HCT116 (cell line): ENCODE measurements around the gene ITGA4. TPM values are rescaled to one million over a fixed set of nuclear protein-coding genes. Genes with fewer than 3 reads are reported as not detected.

Experiments
- ATAC-seq: fragments of 200-7000 bp; cut with Tn5 transposase; 2 replicates; pipeline ENCODE4 v1.9.1; 2020; ENCODE audit warnings: mild to moderate bottlenecking, moderate library complexity
- BruUV-seq: library from RNA; stranded (reverse); fragments of 400-500 nt; replicated peaks from 2 replicates; lab custom pipeline; 2021; lab: Mats Ljungman, UMichigan
- CTCF ChIA-PET: fragments of 300-600 bp; sonication (Branson Sonifier 250); formaldehyde crosslinking; loops from one replicate; lab custom pipeline; 2021; ENCODE audit warnings: antibody characterized with exemption; lab: Charles Lee
- POLR2A ChIA-PET: fragments of 300-600, 350-600 bp; sonication (Branson Sonifier 250); formaldehyde crosslinking; loops from one replicate; lab custom pipeline; 2021; ENCODE audit warnings: antibody characterized with exemption; lab: Charles Lee
- RAD21 ChIA-PET, 2 experiments: fragments of 300-600 bp; sonication (Branson Sonifier 250); formaldehyde crosslinking; loops; one replicate each; lab custom pipeline; 2023; ENCODE audit warnings: low total read pairs in 2 of 2; ENCODE audit not compliant: uncharacterized antibody in 2 of 2, unreplicated experiment in 2 of 2, low non-redundant PET in 1 of 2; lab: Charles Lee
- DNase-seq: peaks from one replicate; pipeline ENCODE4 v3.0.0-alpha.2; 2010; ENCODE audit warnings: low read depth, low spot score
- H2AFZ ChIP-seq: fragments of 200-600 bp; shearing (Covaris generic), sonication (generic); 2 replicates; pipeline ENCODE4 v1.6.1; 2017; ENCODE audit warnings: low read depth, mixed run types, mixed read lengths, antibody characterized with exemption, low read length; ENCODE audit not compliant: poor library complexity, severe bottlenecking
- H3K27ac ChIP-seq: 2 replicates; pipeline ENCODE4 v1.5.1; 2012; ENCODE audit warnings: low read depth, low read length
- H3K27me3 ChIP-seq: fragments of 200-600 bp; sonication (generic); 2 replicates; pipeline ENCODE4 v1.6.1; 2016; ENCODE audit warnings: mixed run types, low read length, mixed read lengths; ENCODE audit not compliant: insufficient read depth
- H3K36me3 ChIP-seq, 2 experiments: fragments of 200-500 bp in 1 of 2; fragments of 200-600 bp in 1 of 2; sonication (Bioruptor generic) in 1 of 2; sonication (generic) in 1 of 2; 2 replicates each; pipeline versions ENCODE4 v1.5.1 to v1.6.1; 2014 to 2016; ENCODE audit warnings: low read length in 2 of 2, inconsistent platforms in 1 of 2, mixed read lengths in 1 of 2, mixed run types in 1 of 2; ENCODE audit not compliant: insufficient read depth in 2 of 2, control insufficient read depth in 1 of 2
- H3K4me1 ChIP-seq, 2 experiments: fragments of 200-600 bp in 1 of 2; sonication (generic) in 1 of 2; 2 replicates each; pipeline versions ENCODE4 v1.5.1 to v1.6.1; 2012 to 2017; ENCODE audit warnings: low read length in 2 of 2, inconsistent platforms in 1 of 2, mild to moderate bottlenecking in 1 of 2, mixed read lengths in 1 of 2, mixed run types in 1 of 2, moderate library complexity in 1 of 2; ENCODE audit not compliant: insufficient read depth in 2 of 2, control insufficient read depth in 1 of 2
- H3K4me2 ChIP-seq: fragments of 200-600 bp; sonication (generic); 2 replicates; pipeline ENCODE4 v1.6.1; 2017; ENCODE audit warnings: mixed run types, low read length, mixed read lengths
- H3K4me3 ChIP-seq, 2 experiments: fragments of 200-600 bp in 1 of 2; sonication (generic) in 1 of 2; replicated peaks in 1 of 2; 2 replicates each; pipeline ENCODE4 v1.5.1; 2011 to 2016; ENCODE audit warnings: low read length in 2 of 2, control low read depth in 1 of 2, low read depth in 1 of 2, mild to moderate bottlenecking in 1 of 2, mixed read lengths in 1 of 2, mixed run types in 1 of 2
- H3K79me2 ChIP-seq: fragments of 200-600 bp; sonication (generic); 2 replicates; pipeline ENCODE4 v1.6.1; 2017; ENCODE audit warnings: mild to moderate bottlenecking, mixed run types, low read length, moderate library complexity, mixed read lengths; ENCODE audit not compliant: insufficient read depth
- H3K9ac ChIP-seq: fragments of 200-600 bp; sonication (generic); 2 replicates; pipeline ENCODE4 v1.6.1; 2016; ENCODE audit warnings: low read length, mixed read lengths
- H3K9me2 ChIP-seq: fragments of 200-600 bp; sonication (generic), shearing (Covaris generic); 2 replicates; pipeline ENCODE4 v1.6.1; 2017; ENCODE audit warnings: mixed run types, mild to moderate bottlenecking, moderate library complexity; ENCODE audit not compliant: insufficient read depth
- H3K9me3 ChIP-seq, 2 experiments: fragments of 200-500 bp in 1 of 2; fragments of 200-600 bp in 1 of 2; sonication (Bioruptor generic) in 1 of 2; sonication (generic) in 1 of 2; 2 replicates each; pipeline ENCODE4 v1.6.1; 2014 to 2017; ENCODE audit warnings: low read length in 2 of 2, mixed read lengths in 2 of 2, inconsistent platforms in 1 of 2, low read depth in 1 of 2, mild to moderate bottlenecking in 1 of 2, mixed run types in 1 of 2, moderate library complexity in 1 of 2; ENCODE audit not compliant: control insufficient read depth in 1 of 2, insufficient read depth in 1 of 2
- H4K20me1 ChIP-seq: fragments of 200-600 bp; sonication (generic), shearing (Covaris generic); 2 replicates; pipeline ENCODE4 v1.6.1; 2017; ENCODE audit warnings: mixed run types, mild to moderate bottlenecking, moderate library complexity; ENCODE audit not compliant: insufficient read depth
- CBX3 ChIP-seq: IDR thresholded peaks from 2 replicates; pipeline ENCODE4 v1.6.1; 2012; ENCODE audit warnings: low read depth
- ELF1 ChIP-seq: IDR thresholded peaks from 2 replicates; pipeline ENCODE4 v1.6.1; 2012; ENCODE audit warnings: low read depth, borderline replicate concordance
- FOSL1 ChIP-seq: IDR thresholded peaks from 2 replicates; pipeline ENCODE4 v1.6.1; 2012; ENCODE audit warnings: low read depth
- RAD21 ChIP-seq: IDR thresholded peaks from 2 replicates; pipeline ENCODE4 v1.6.1; 2012; ENCODE audit warnings: low read depth, mild to moderate bottlenecking
- SIN3A ChIP-seq: IDR thresholded peaks from 2 replicates; pipeline ENCODE4 v1.6.1; 2012; ENCODE audit warnings: low read depth
- SP1 ChIP-seq: IDR thresholded peaks from 2 replicates; pipeline ENCODE4 v1.6.1; 2012; ENCODE audit warnings: low read depth
- SRF ChIP-seq: IDR thresholded peaks from 2 replicates; pipeline ENCODE4 v1.6.1; 2012; ENCODE audit warnings: low read depth
- TCF7L2 ChIP-seq: IDR thresholded peaks from 2 replicates; pipeline ENCODE4 v1.7.0; 2011; ENCODE audit warnings: borderline replicate concordance, inconsistent platforms; ENCODE audit not compliant: insufficient read depth, insufficient read length; ENCODE audit errors: extremely low read depth
- intact Hi-C: fragments of 100-400 bp; cut with micrococcal nuclease; formaldehyde crosslinking; loops from 2 replicates; pipeline ENCODE4 v1.10.0; 2022
- total RNA-seq: library from RNA; stranded (reverse); gene quantifications from one replicate; pipeline ENCODE4 v1.2.1, GENCODE V29; 2021; ENCODE audit not compliant: unreplicated experiment
- TF ChIP-seq, protein P1 (sequence below): IDR thresholded peaks from 2 replicates; pipeline ENCODE4 v1.6.1; 2012; ENCODE audit warnings: low read depth
- TF ChIP-seq, protein P2 (sequence below), 3 experiments: fragments of 200-600 bp in 1 of 3; sonication (generic) in 1 of 3; IDR thresholded peaks in 2 of 3; conservative IDR thresholded peaks in 1 of 3; 2 replicates each; pipeline ENCODE4 v1.5.1; 2012 to 2017; ENCODE audit warnings: low read depth in 2 of 3, low read length in 2 of 3, antibody characterized with exemption in 1 of 3, borderline replicate concordance in 1 of 3, control low read depth in 1 of 3, mild to moderate bottlenecking in 1 of 3, mixed read lengths in 1 of 3, mixed run types in 1 of 3, moderate library complexity in 1 of 3; ENCODE audit not compliant: insufficient read depth in 1 of 3

The ITGA4 gene
- total RNA-seq, 1 experiment from 2014 or later, result 0.49 TPM

DNA sequence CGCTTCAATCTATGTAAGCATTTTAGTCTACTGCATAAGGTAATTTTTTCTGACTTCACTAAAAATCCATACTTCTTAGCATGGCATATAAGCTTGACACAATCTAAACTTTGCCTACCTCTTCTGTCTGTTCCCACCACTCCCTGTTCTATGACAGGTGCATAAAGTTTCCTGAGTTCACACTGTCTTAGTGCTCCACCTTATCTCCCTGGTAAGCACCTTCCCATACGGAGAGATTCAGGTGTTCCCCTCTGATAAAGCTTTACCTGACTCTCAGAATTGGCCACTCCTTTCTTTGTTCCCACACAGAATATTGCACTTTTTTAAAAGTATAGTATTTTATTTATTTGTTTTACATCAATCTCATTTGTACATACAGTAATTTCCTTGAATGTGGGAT, 16.8 kb upstream of the ITGA4 start (continued):
- TF ChIP-seq, protein P1, sequence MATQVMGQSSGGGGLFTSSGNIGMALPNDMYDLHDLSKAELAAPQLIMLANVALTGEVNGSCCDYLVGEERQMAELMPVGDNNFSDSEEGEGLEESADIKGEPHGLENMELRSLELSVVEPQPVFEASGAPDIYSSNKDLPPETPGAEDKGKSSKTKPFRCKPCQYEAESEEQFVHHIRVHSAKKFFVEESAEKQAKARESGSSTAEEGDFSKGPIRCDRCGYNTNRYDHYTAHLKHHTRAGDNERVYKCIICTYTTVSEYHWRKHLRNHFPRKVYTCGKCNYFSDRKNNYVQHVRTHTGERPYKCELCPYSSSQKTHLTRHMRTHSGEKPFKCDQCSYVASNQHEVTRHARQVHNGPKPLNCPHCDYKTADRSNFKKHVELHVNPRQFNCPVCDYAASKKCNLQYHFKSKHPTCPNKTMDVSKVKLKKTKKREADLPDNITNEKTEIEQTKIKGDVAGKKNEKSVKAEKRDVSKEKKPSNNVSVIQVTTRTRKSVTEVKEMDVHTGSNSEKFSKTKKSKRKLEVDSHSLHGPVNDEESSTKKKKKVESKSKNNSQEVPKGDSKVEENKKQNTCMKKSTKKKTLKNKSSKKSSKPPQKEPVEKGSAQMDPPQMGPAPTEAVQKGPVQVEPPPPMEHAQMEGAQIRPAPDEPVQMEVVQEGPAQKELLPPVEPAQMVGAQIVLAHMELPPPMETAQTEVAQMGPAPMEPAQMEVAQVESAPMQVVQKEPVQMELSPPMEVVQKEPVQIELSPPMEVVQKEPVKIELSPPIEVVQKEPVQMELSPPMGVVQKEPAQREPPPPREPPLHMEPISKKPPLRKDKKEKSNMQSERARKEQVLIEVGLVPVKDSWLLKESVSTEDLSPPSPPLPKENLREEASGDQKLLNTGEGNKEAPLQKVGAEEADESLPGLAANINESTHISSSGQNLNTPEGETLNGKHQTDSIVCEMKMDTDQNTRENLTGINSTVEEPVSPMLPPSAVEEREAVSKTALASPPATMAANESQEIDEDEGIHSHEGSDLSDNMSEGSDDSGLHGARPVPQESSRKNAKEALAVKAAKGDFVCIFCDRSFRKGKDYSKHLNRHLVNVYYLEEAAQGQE, result no peak
- TF ChIP-seq CBX3 (no peak), RAD21 (no peak), SIN3A (no peak), FOSL1 (no peak)

DNA sequence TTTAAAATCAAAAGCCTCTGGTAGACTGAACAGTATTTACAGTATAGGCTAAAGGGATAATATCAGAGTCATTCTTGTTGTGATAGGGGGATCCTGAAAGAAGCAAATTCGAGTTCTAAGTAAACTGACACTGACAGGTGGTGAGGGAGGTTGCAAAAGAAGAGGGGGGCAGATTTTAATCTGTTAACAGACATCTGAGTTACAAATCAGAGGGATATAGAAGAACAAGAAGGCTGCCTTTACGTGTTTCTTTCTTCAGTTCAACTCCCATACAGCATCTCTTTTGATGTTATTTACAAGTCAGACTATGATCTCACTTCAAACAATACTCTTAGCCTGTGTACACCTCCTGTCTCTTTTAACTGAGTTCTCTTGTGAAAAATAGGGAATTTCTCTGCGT, 16.3 kb upstream of the ITGA4 start:
- DNase-seq (no peak), ATAC-seq (no peak)
- RAD21 ChIA-PET, result no interaction called here
- no peak overlapping the region for H2AFZ ChIP-seq
- no peak overlapping the region for H3K4me3 ChIP-seq
- H3K27me3 ChIP-seq, result no peaks in the 10 kb centered on the region
- no peaks in the 10 kb centered on the region for H3K36me3 ChIP-seq
- H3K27ac ChIP-seq, result no peak overlapping the region
- CTCF ChIA-PET, result no interaction called here
- H3K9me3 ChIP-seq, result no peaks in the 10 kb centered on the region
- no peak overlapping the region for H3K4me2 ChIP-seq
- H3K9me2 ChIP-seq, result no peaks in the 10 kb centered on the region
- H4K20me1 ChIP-seq, result no peaks in the 10 kb centered on the region
- H3K4me1 ChIP-seq, result no peaks in the 10 kb centered on the region
- TF ChIP-seq CBX3, result no peak
- TF ChIP-seq ELF1, result no peak
- TF ChIP-seq TCF7L2, result no peak
- TF ChIP-seq SIN3A, result no peak
- TF ChIP-seq SP1, result no peak
- no peak for TF ChIP-seq RAD21
- no peak for TF ChIP-seq SRF
- TF ChIP-seq, protein P2, sequence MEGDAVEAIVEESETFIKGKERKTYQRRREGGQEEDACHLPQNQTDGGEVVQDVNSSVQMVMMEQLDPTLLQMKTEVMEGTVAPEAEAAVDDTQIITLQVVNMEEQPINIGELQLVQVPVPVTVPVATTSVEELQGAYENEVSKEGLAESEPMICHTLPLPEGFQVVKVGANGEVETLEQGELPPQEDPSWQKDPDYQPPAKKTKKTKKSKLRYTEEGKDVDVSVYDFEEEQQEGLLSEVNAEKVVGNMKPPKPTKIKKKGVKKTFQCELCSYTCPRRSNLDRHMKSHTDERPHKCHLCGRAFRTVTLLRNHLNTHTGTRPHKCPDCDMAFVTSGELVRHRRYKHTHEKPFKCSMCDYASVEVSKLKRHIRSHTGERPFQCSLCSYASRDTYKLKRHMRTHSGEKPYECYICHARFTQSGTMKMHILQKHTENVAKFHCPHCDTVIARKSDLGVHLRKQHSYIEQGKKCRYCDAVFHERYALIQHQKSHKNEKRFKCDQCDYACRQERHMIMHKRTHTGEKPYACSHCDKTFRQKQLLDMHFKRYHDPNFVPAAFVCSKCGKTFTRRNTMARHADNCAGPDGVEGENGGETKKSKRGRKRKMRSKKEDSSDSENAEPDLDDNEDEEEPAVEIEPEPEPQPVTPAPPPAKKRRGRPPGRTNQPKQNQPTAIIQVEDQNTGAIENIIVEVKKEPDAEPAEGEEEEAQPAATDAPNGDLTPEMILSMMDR (IDR thresholded peaks at IDR 0.05 in 2 of 3, conservative IDR thresholded peaks at IDR 0.05 in 1 of 3; ENCODE audit: borderline replicate concordance in 1 of 3, insufficient read depth in 1 of 3, low read depth in 2 of 3, low read length in 2 of 3), result no peak
- intact Hi-C loops, result no loop called here
- BruUV-seq, result no TSS peak
- no peaks in the 10 kb centered on the region for H3K79me2 ChIP-seq
- POLR2A ChIA-PET, result no interaction called here
- H3K9ac ChIP-seq, result no peak overlapping the region
